Measurements from ENCODE around the gene TNC.

TNC gene

DNA sequence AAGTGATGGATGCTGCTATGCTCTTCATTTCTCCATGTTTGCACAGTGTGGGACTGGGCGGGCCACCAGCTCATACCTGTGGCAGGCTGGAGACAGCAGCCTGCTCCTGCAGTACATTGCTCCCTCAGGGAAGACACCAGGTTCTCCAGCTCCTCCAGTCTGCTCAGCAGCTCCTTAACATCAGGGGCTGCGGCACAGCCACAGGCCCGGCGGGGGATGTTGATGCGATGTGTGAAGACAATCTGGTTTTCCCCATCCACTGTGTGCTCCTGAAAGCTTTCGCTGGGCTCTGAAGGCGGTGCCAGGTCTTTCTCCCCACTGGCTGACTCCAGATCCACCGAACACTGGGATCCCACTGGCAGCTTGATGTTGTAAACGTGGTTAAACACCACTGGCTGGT lies 27.5 kb downstream of the TNC start:
- Histone ChIP-seq H3F3A (ENCODE audit: insufficient read depth, low read length) (no peaks in the 10 kb centered on the region), H3K9me2 (replicated peaks; ENCODE audit: insufficient read depth, low read length) (no peaks in the 10 kb centered on the region), H3K36me3 (replicated peaks; ENCODE audit: insufficient read depth, low read length) (no peaks in the 10 kb centered on the region), H3K4me3 (ENCODE audit: low read length) (no peak overlapping the region), H3K27ac (ENCODE audit: low read length) (no peak overlapping the region), H3K9ac (ENCODE audit: low read length) (no peak overlapping the region), H2AFZ (ENCODE audit: low read length) (no peak overlapping the region), H3K4me2 (ENCODE audit: low read depth, low read length) (no peak overlapping the region), H3K4me1 (ENCODE audit: low read length) (no peaks in the 10 kb centered on the region), H3K79me2 (ENCODE audit: low read length) (no peaks in the 10 kb centered on the region), H4K20me1 (ENCODE audit: insufficient read depth, low read length) (no peaks in the 10 kb centered on the region), H3K9me3 (replicated peaks; ENCODE audit: insufficient read depth, low read length) (no peaks in the 10 kb centered on the region), H3K27me3 (replicated peaks; ENCODE audit: insufficient read depth, low read length) (no peaks in the 10 kb centered on the region)
- TF ChIP-seq EZH2 (optimal IDR thresholded peaks at IDR 0.05; ENCODE audit: low read depth, low read length) (no peak), EZH2phosphoT487 (IDR thresholded peaks at IDR 0.05; ENCODE audit: low read length) (no peak)
- TF ChIP-seq, protein P1, sequence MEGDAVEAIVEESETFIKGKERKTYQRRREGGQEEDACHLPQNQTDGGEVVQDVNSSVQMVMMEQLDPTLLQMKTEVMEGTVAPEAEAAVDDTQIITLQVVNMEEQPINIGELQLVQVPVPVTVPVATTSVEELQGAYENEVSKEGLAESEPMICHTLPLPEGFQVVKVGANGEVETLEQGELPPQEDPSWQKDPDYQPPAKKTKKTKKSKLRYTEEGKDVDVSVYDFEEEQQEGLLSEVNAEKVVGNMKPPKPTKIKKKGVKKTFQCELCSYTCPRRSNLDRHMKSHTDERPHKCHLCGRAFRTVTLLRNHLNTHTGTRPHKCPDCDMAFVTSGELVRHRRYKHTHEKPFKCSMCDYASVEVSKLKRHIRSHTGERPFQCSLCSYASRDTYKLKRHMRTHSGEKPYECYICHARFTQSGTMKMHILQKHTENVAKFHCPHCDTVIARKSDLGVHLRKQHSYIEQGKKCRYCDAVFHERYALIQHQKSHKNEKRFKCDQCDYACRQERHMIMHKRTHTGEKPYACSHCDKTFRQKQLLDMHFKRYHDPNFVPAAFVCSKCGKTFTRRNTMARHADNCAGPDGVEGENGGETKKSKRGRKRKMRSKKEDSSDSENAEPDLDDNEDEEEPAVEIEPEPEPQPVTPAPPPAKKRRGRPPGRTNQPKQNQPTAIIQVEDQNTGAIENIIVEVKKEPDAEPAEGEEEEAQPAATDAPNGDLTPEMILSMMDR (IDR thresholded peaks at IDR 0.05; ENCODE audit: low read length): no peak
- DNase-seq: no peak

DNA sequence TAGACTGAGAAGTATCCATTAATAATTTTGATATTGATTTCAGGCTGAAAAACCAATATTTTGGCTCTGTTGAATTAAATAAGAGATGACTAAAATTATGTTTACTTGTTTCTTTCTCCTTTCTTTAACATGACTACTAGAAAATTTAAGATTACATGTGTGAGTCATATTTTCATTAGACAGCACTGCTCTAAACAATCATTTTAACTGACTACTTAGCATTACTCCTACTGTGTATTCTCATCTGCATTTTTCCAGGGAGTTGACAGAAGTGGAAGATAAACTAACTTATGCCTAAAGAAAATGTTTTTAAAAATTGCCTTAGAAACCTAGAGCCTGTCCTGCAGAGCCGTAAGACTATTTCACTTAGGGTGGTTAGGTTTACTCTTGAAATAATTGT lies 29.1 kb downstream of the TNC start:
- no peaks in the 10 kb centered on the region for H3K27me3 ChIP-seq (replicated peaks; ENCODE audit: insufficient read depth, low read length)
- H3K4me1 ChIP-seq (ENCODE audit: low read length): no peaks in the 10 kb centered on the region
- H3K9me3 ChIP-seq (replicated peaks; ENCODE audit: insufficient read depth, low read length): no peaks in the 10 kb centered on the region
- no peaks in the 10 kb centered on the region for H3K9me2 ChIP-seq (replicated peaks; ENCODE audit: insufficient read depth, low read length)
- no peak overlapping the region for H3K4me2 ChIP-seq (ENCODE audit: low read depth, low read length)
- H3K4me3 ChIP-seq (ENCODE audit: low read length): no peak overlapping the region
- no peak overlapping the region for H2AFZ ChIP-seq (ENCODE audit: low read length)
- no peak for DNase-seq
- no peaks in the 10 kb centered on the region for H3K36me3 ChIP-seq (replicated peaks; ENCODE audit: insufficient read depth, low read length)
- no peak overlapping the region for H3K9ac ChIP-seq (ENCODE audit: low read length)
- TF ChIP-seq, protein P1 (IDR thresholded peaks at IDR 0.05; ENCODE audit: low read length): no peak
- no peak overlapping the region for H3K27ac ChIP-seq (ENCODE audit: low read length)
- H3K79me2 ChIP-seq (ENCODE audit: low read length): no peaks in the 10 kb centered on the region
- H4K20me1 ChIP-seq (ENCODE audit: insufficient read depth, low read length): no peaks in the 10 kb centered on the region
- no peaks in the 10 kb centered on the region for H3F3A ChIP-seq (ENCODE audit: insufficient read depth, low read length)

- Histone ChIP-seq H3K4me3 (ENCODE audit: low read length) (no peak overlapping the region), H3K9me3 (replicated peaks; ENCODE audit: insufficient read depth, low read length) (no peaks in the 10 kb centered on the region), H3K27me3 (replicated peaks; ENCODE audit: insufficient read depth, low read length) (no peaks in the 10 kb centered on the region), H3K4me1 (ENCODE audit: low read length) (no peaks in the 10 kb centered on the region), H3K36me3 (replicated peaks; ENCODE audit: insufficient read depth, low read length) (no peaks in the 10 kb centered on the region), H2AFZ (ENCODE audit: low read length) (no peak overlapping the region), H3K79me2 (ENCODE audit: low read length) (no peaks in the 10 kb centered on the region), H3K4me2 (ENCODE audit: low read depth, low read length) (no peak overlapping the region), H3K9me2 (replicated peaks; ENCODE audit: insufficient read depth, low read length) (no peaks in the 10 kb centered on the region), H4K20me1 (ENCODE audit: insufficient read depth, low read length) (no peaks in the 10 kb centered on the region), H3K27ac (ENCODE audit: low read length) (no peak overlapping the region), H3F3A (ENCODE audit: insufficient read depth, low read length) (no peaks in the 10 kb centered on the region), H3K9ac (ENCODE audit: low read length) (no peak overlapping the region)
- TF ChIP-seq, protein P1 (IDR thresholded peaks at IDR 0.05; ENCODE audit: low read length): no peak
- TF ChIP-seq EZH2phosphoT487 (IDR thresholded peaks at IDR 0.05; ENCODE audit: low read length) (no peak), EZH2 (optimal IDR thresholded peaks at IDR 0.05; ENCODE audit: low read depth, low read length) (no peak)
- DNase-seq: no peak
Observed at GRCh38 chr9:115086886-115087285, 31.1 kb downstream of the TNC start.
